NCI-H2029 (cell line): ENCODE data around the gene PAH.
A peak's percentile ranks its signal among the peaks of the same experiment; 100 is the strongest.

ENCODE experiments used
- DNase-seq: peaks from one replicate; lab custom pipeline; 2025; lab: John Stamatoyannopoulos, UW

PAH gene

DNA sequence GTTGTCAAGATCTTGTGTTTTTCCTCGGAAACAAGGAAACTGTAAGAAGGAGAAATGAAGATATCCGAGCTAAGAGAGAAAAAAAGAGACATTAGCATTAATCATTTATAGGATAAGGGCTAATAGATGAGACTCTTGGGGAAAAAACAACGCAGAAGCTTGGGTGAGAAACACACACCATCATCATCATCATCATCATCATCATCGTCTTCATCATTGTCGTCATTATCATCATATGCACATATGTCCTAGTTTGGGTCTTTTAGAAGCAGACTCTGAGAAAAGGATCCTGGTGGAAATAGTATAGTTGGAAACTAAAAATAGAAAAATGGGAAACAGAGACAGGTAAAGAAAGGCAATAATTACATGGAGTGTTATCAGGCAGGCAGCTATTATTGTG, 95.9 kb downstream of the PAH start:
- DNase-seq: no peak

DNA sequence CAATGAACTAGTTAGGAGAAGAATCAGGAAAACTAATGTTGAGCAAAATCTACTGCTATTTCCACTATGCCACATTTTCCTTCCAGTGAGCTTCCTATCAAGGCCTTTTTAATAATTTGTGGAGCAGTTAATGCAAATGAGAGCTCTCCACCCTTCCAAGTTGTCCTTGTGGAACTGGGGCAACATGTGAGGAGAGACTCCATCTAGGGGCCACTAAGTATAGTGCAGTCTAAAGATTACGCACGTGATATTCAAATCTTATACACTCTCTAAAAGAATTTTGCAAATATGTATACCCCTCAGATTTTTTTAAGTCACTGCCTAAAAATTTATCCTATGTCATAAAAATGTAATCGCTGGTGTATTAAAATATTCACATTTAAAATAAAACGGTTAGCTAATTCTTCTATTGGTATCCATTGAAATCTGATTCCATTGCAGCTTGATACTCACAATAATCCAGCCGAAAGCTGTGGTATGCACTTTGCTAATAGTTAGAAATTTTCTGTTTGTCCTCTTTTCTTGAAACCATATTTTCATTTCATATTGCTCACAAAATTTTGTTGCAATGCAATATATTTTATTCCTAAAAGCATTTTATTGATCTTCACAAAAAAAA, 100.1 kb downstream of the PAH start:
- peak; percentile 14 for DNase-seq

DNA sequence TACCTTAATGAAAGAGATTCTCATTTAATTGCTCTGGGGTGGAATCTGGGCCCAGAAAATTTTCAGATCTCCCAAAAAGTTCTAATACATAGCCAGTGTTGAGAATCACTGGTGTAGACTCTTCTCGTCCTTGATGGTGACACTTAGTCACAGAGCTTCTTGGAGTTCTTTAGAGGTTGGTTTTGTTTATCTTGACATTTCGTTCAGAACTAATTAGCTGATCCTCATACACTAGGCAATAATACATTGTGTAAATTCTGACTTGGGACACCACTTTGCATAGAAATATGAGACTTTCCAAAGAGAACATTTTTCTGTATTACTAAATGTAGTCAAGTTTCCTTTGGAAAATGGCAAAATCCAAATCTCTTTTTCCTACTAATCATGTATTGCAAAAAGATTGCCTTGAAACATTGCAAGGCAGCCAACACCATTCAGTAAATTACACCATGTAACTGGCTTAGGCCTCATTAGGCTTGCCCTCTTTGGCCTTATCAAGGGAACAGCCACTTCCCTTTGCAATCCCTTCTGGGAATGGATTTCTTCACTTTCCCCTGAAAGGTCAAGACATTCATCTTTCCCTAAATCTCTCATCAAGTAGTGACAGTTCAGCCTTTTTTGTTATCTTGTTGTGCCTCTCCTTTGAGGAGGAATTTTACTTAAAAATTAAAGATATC, 102.2 kb downstream of the PAH start:
- no peak for DNase-seq

DNA sequence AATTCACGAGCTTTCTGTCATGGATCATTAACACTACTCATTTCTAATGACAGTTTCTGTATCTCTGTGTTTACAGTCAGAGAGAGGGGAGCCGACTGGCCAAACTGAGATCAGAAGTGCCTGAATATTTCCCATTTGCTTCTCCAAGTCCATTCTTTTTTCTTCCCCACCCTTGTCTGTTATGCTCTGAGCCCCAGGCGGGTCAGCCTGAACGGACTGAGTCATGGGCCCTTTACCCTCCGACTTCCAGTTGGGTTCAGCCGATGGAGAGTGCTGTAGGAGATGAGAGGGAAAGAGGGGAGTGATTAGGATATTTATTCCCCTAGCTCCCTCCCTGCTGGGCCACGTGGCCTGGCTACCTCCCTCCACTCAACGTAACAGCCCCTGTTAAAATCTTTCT, 104.7 kb downstream of the PAH start:
- no peak for DNase-seq

DNA sequence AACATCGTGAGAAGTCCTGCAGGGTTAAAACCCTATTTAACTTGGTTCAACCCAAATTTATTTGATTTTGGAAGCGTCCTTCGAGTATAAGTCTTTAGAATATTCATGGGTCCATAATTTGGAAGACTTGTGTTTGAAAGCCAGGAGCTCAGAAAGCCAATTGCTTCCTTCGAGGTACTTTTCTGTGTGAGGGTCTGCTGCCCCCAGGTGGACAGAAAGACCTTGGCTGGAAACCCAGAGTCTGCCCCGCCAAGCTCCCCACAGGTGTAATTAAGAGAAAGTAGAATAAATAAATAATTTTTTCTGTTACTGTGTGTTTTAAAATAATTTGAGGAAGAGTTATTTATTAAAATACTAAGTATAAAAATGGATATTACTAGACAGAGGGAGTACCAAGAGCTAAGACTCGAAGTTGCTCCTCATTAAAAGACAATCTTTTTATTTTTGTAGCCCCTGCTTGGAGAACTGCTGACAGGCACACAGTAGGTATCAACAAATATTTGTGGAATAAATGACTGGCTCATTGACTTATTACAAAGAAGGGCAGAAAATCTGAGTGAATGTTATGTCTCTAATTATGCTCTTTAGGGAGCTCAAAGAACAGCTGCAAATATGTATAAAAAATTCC, 105.8 kb downstream of the PAH start:
- DNase-seq: no peak

DNA sequence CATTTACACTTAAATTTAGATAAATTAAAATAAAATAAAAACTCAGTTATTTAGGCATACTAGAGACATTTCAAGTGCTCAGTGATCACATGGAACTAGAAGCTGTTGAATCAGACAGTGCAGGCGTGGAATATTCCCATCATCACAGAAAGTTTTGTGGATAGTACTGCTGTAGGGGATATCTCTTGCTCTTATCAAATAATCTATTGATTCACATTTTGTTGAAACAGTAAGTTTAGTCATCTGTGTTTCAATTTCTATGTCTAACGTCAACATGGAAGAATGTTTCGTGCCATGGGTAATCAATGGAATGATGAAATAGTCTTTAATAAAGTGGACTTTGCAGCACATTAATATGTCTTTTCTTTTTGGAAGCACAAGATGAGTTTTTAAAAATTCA, 108.6 kb downstream of the PAH start:
- DNase-seq: no peak

DNA sequence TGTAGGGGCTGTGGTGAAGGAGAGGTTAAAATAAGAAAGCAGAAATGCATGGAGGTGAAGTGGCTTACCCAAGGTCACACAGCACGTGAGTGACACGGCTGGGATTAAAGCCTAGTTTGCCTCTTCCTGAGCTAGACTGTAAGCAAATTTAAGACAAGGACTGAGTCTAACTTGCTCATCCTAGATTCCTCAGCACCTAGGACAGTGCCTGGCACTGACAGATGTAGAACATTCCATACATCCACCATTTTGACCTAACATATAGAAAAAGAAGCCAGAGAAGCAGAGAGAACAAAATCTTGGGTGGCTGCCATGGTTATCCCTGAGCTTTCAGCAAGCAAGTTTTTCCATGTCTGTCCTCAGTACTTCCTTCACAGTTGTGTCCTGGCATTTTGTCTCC, 110.5 kb downstream of the PAH start:
- DNase-seq: no peak

DNA sequence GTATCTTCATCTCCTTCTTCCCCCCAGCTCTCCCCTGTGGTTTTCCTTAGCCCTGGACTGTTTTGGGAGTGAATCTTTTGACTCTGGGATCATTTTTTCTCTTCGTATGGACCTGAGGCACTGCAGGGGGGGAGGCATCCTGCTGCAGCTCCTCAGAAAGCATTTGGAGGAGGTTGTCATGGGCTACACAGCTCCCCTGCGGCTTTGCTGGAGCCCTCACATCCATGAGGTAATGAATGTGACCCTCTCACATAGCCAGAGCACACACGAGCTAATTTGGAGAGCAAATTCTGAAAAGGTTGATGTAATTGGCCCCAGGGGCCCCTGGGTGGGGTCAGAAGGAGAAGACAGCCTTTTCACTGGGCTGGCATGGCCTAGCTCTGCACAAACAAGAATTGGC, 110.9 kb downstream of the PAH start:
- DNase-seq: no peak

DNA sequence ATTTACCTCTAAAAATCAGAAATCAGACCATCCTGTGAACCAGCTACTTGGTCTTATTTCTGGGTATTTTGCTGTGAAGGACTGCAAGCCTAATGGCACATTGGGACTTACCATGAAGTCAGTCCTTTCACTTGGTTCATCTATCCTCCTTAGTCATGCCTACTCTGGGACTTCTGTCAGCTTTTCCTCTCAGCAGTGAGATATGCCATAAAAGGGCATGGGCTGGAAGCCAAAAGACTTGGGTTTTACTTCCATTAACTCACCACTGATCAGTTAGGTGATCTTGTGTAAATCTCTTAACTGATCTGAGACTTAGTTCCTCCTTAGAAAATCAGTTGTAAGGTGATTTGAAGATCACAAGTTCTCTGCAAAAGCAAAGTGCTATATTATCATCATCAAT, 116.5 kb downstream of the PAH start:
- DNase-seq: no peak

DNA sequence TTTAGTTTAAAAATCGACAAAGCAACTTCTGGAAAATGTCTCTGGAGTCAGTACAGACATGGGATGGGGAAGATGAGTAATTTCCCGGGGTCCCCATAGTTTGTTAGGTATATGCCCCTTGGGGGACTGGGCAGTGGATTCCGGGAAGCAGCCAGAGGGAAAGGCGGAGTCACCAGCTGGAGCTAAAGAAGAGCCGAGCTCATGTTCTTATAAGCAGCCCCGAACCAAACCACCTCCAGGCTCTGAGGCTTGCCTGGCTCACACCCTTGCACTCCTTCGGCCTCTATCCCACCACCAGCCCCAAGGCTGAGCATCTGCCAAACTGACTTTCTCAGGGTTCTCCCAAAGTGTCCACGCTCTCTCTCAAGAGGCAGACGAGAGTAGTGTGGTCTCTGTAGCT, 117.8 kb downstream of the PAH start:
- DNase-seq: no peak

DNA sequence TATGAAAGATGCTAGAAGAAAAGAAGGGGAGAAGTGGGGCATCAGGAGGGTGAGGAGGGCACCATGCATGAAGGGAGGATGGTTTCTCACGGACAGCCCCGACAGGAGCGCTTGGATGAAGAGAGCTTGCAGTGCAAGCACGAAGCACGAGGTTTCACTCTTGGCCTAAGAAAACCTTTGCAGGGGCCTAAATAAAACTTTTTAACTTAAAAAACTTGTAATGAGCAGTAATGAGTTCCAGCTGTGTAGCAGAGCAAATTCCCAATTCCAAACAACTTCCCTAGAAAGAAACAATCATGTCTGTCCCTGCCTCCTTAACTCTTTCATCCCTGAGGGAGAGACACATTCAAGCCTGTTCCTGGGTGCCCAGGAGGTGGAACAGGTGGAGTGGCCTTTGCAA, 119.5 kb downstream of the PAH start:
- DNase-seq: no peak

DNA sequence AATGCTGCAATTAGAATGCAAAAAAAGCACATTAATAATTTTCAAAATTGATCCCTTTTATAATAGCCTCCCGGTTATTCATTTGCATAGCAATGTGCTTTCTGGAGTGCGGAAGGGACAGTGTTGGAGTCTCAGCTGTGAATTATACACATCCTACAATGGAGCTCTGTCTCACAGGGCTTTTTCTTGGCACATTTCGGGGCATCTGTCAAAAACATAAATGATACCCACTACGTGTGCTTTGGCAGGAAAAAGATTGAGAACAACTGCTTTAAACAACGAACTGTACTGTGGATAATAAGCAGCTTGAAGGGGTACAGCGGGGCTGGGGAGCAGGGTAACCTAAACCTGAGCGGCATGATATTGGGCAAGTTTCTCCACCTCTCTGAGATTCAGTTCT, 123.1 kb downstream of the PAH start:
- no peak for DNase-seq
